HEK293T (cell line): Measurements from ENCODE around the gene NOL9.

ENCODE experiments used
- ARNT ChIP-seq: fragments of 450-650 bp; IDR thresholded peaks from 2 replicates; pipeline ENCODE4 v1.6.1; 2017; ENCODE audit warnings: mild to moderate bottlenecking
- BHLHE40 ChIP-seq: fragments of 450-650 bp; IDR thresholded peaks from 2 replicates; pipeline ENCODE4 v1.6.1; 2016; ENCODE audit warnings: mild to moderate bottlenecking, moderate library complexity, borderline replicate concordance
- CTBP1 ChIP-seq: fragments of 450-650 bp; IDR thresholded peaks from 2 replicates; pipeline ENCODE4 v1.6.1; 2016; ENCODE audit warnings: borderline replicate concordance
- FOXA1 ChIP-seq: fragments of 450-650 bp; IDR thresholded peaks from 2 replicates; pipeline ENCODE4 v1.6.1; 2016; ENCODE audit warnings: mild to moderate bottlenecking
- FOXK2 ChIP-seq: fragments of 450-650 bp; IDR thresholded peaks from 2 replicates; pipeline ENCODE4 v1.6.1; 2016; ENCODE audit warnings: mild to moderate bottlenecking
- FOXM1 ChIP-seq: fragments of 450-650 bp; IDR thresholded peaks from 2 replicates; pipeline ENCODE4 v1.6.1; 2017; ENCODE audit warnings: mild to moderate bottlenecking, borderline replicate concordance
- HDGF ChIP-seq: fragments of 450-650 bp; IDR thresholded peaks from 2 replicates; pipeline ENCODE4 v1.6.1; 2017; ENCODE audit warnings: antibody characterized with exemption, borderline replicate concordance
- L3MBTL2 ChIP-seq: fragments of 450-650 bp; conservative IDR thresholded peaks from 2 replicates; pipeline ENCODE4 v1.6.1; 2016; ENCODE audit warnings: mild to moderate bottlenecking
- LEF1 ChIP-seq: fragments of 450-650 bp; IDR thresholded peaks from 2 replicates; pipeline ENCODE4 v1.6.1; 2017; ENCODE audit warnings: mild to moderate bottlenecking, borderline replicate concordance
- SP1 ChIP-seq: fragments of 450-650 bp; IDR thresholded peaks from 2 replicates; pipeline ENCODE4 v1.6.1; 2017
- TARDBP ChIP-seq: fragments of 450-650 bp; IDR thresholded peaks from 2 replicates; pipeline ENCODE4 v1.6.1; 2016
- ZNF384 ChIP-seq: fragments of 450-650 bp; IDR thresholded peaks from 2 replicates; pipeline ENCODE4 v1.6.1; 2016

- no peak for TF ChIP-seq FOXM1
- TF ChIP-seq TARDBP, result no peak
- TF ChIP-seq ZNF384, result no peak
- no peak for TF ChIP-seq CTBP1
- no peak for TF ChIP-seq SP1
- TF ChIP-seq HDGF, result no peak
- TF ChIP-seq L3MBTL2, result no peak
- no peak for TF ChIP-seq FOXA1
- TF ChIP-seq LEF1, result no peak
- no peak for TF ChIP-seq BHLHE40
- no peak for TF ChIP-seq ARNT
- TF ChIP-seq FOXK2, result no peak
These were observed 53.0 kb downstream of the NOL9 start for GRCh38 chr1:6501279-6501813.
